ENCODE measurements around the gene FAXDC2.
"Not testable (repeated sequence)": the region's sequence is repeated elsewhere in the genome, so short reads cannot be mapped to it uniquely, and the experiment has no call there.

The FAXDC2 gene

GRCh38 chr5:154840435-154841272 lies 9.7 kb downstream of the FAXDC2 start:
- Histone ChIP-seq H3K27me3 (ENCODE audit: low read depth, low read length) (no peaks in the 10 kb centered on the region), H3K4me3 (ENCODE audit: low read length) (no peak overlapping the region), H3K79me2 (ENCODE audit: low read length) (no peaks in the 10 kb centered on the region), H3K36me3 (replicated peaks; ENCODE audit: low read depth, low read length) (no peaks in the 10 kb centered on the region), H4K20me1 (ENCODE audit: insufficient read depth, low read length) (no peaks in the 10 kb centered on the region), H3K9ac (ENCODE audit: low read length) (no peak overlapping the region), H3K4me1 (ENCODE audit: low read length) (no peaks in the 10 kb centered on the region), H2AFZ (ENCODE audit: low read depth, low read length) (no peak overlapping the region), H3K27ac (ENCODE audit: low read length) (no peak overlapping the region), H3K4me2 (ENCODE audit: low read length) (no peak overlapping the region), H3K9me3 (ENCODE audit: insufficient read depth, low read length) (no peaks in the 10 kb centered on the region)
- TF ChIP-seq CTCF (IDR thresholded peaks at IDR 0.05; ENCODE audit: low read depth, low read length) (no peak), EZH2phosphoT487 (IDR thresholded peaks at IDR 0.05; ENCODE audit: low read depth) (no peak)

GRCh38 chr5:154837009-154837901 lies 13.1 kb downstream of the FAXDC2 start:
- H3K79me2 ChIP-seq (ENCODE audit: low read length): no peaks in the 10 kb centered on the region
- no peak for TF ChIP-seq CTCF (IDR thresholded peaks at IDR 0.05; ENCODE audit: low read depth, low read length)
- no peak for TF ChIP-seq EZH2phosphoT487 (IDR thresholded peaks at IDR 0.05; ENCODE audit: low read depth)
- H3K4me1 ChIP-seq (ENCODE audit: low read length): no peaks in the 10 kb centered on the region
- H3K27me3 ChIP-seq (ENCODE audit: low read depth, low read length): no peaks in the 10 kb centered on the region
- no peak overlapping the region for H3K4me2 ChIP-seq (ENCODE audit: low read length)
- H3K4me3 ChIP-seq (ENCODE audit: low read length): no peak overlapping the region
- H3K36me3 ChIP-seq (replicated peaks; ENCODE audit: low read depth, low read length): no peaks in the 10 kb centered on the region
- H3K9ac ChIP-seq (ENCODE audit: low read length): no peak overlapping the region
- H4K20me1 ChIP-seq (ENCODE audit: insufficient read depth, low read length): no peaks in the 10 kb centered on the region
- no peaks in the 10 kb centered on the region for H3K9me3 ChIP-seq (ENCODE audit: insufficient read depth, low read length)
- no peak overlapping the region for H2AFZ ChIP-seq (ENCODE audit: low read depth, low read length)
- no peak overlapping the region for H3K27ac ChIP-seq (ENCODE audit: low read length)

- Histone ChIP-seq H3K9me3 (ENCODE audit: insufficient read depth, low read length) (no peaks in the 10 kb centered on the region), H3K27ac (ENCODE audit: low read length) (no peak overlapping the region), H3K9ac (ENCODE audit: low read length) (no peak overlapping the region), H3K4me1 (ENCODE audit: low read length) (no peaks in the 10 kb centered on the region), H3K4me3 (ENCODE audit: low read length) (no peak overlapping the region), H3K79me2 (ENCODE audit: low read length) (no peaks in the 10 kb centered on the region), H4K20me1 (ENCODE audit: insufficient read depth, low read length) (no peaks in the 10 kb centered on the region), H3K4me2 (ENCODE audit: low read length) (no peak overlapping the region), H3K27me3 (ENCODE audit: low read depth, low read length) (no peaks in the 10 kb centered on the region), H3K36me3 (replicated peaks; ENCODE audit: low read depth, low read length) (peaks cover 2% of the 10 kb centered on the region), H2AFZ (ENCODE audit: low read depth, low read length) (no peak overlapping the region)
- no peak for TF ChIP-seq EZH2phosphoT487 (IDR thresholded peaks at IDR 0.05; ENCODE audit: low read depth)
- TF ChIP-seq CTCF (IDR thresholded peaks at IDR 0.05; ENCODE audit: low read depth, low read length): no peak
Observed at GRCh38 chr5:154836225-154836624, 14.2 kb downstream of the FAXDC2 start.

- not testable (repeated sequence) for H3K4me1 ChIP-seq (ENCODE audit: low read length); H3K9me3 ChIP-seq (ENCODE audit: insufficient read depth, low read length); H3K79me2 ChIP-seq (ENCODE audit: low read length); H3K4me3 ChIP-seq (ENCODE audit: low read length); H2AFZ ChIP-seq (ENCODE audit: low read depth, low read length); H4K20me1 ChIP-seq (ENCODE audit: insufficient read depth, low read length); H3K36me3 ChIP-seq (replicated peaks; ENCODE audit: low read depth, low read length); H3K27ac ChIP-seq (ENCODE audit: low read length); H3K27me3 ChIP-seq (ENCODE audit: low read depth, low read length); H3K4me2 ChIP-seq (ENCODE audit: low read length); H3K9ac ChIP-seq (ENCODE audit: low read length)
Observed at GRCh38 chr5:154835701-154836052, 14.7 kb downstream of the FAXDC2 start.
